Osteocyte (in vitro differentiated cells): ENCODE data around the gene MDN1. TPM values are rescaled to one million over a fixed set of nuclear protein-coding genes. Genes with fewer than 3 reads are reported as not detected.
A peak's percentile ranks its signal among the peaks of the same experiment; 100 is the strongest.

Experiments
- DNase-seq: peaks from one replicate; pipeline ENCODE4 v3.0.0; 2021; ENCODE audit warnings: mixed read lengths; ENCODE audit not compliant: unreplicated experiment; ENCODE audit errors: extremely low spot score
- H3K27ac Mint-ChIP-seq: one replicate; pipeline ENCODE4 v1.8.0; 2021; ENCODE audit warnings: mild to moderate bottlenecking, mixed read lengths; ENCODE audit not compliant: unreplicated experiment
- H3K27me3 Mint-ChIP-seq: one replicate; pipeline ENCODE4 v1.8.0; 2021; ENCODE audit warnings: mixed read lengths; ENCODE audit not compliant: unreplicated experiment
- H3K36me3 Mint-ChIP-seq: one replicate; pipeline ENCODE4 v1.8.0; 2021; ENCODE audit warnings: mixed read lengths; ENCODE audit not compliant: unreplicated experiment
- H3K4me1 Mint-ChIP-seq: one replicate; pipeline ENCODE4 v1.8.0; 2021; ENCODE audit warnings: mixed read lengths; ENCODE audit not compliant: unreplicated experiment
- H3K4me3 Mint-ChIP-seq: one replicate; pipeline ENCODE4 v1.8.0; 2021; ENCODE audit warnings: mild to moderate bottlenecking, moderate library complexity, mixed read lengths; ENCODE audit not compliant: unreplicated experiment
- H3K9me3 Mint-ChIP-seq: one replicate; pipeline ENCODE4 v1.8.0; 2021; ENCODE audit warnings: mixed read lengths; ENCODE audit not compliant: unreplicated experiment
- CTCF ChIP-seq: fragments of 200-600 bp; sonication (generic); IDR thresholded peaks from 2 replicates; pipeline ENCODE4 v1.5.0; 2021; ENCODE audit warnings: antibody characterized with exemption, mild to moderate bottlenecking, moderate library complexity
- total RNA-seq: library from RNA; stranded (reverse); gene quantifications from 2 replicates; pipeline ENCODE4 v1.2.1, GENCODE V29; 2021

Gene MDN1
- total RNA-seq, 1 donor from 2014 or later, result 30.8 TPM

GRCh38 chr6:89799096-89799495 is 20.5 kb downstream of the MDN1 start:
- Mint-ChIP-seq H3K36me3 (peaks cover 6% of the 10 kb centered on the region), H3K4me1 (no peaks in the 10 kb centered on the region), H3K27me3 (no peaks in the 10 kb centered on the region), H3K4me3 (no peak overlapping the region), H3K27ac (no peak overlapping the region), H3K9me3 (no peaks in the 10 kb centered on the region)
- no peak for TF ChIP-seq CTCF
- peak; percentile 62 for DNase-seq

GRCh38 chr6:89797317-89797716 is 22.3 kb downstream of the MDN1 start:
- no peak overlapping the region for H3K27ac Mint-ChIP-seq
- no peaks in the 10 kb centered on the region for H3K27me3 Mint-ChIP-seq
- peaks cover 17% of the 10 kb centered on the region for H3K36me3 Mint-ChIP-seq
- H3K9me3 Mint-ChIP-seq, result no peaks in the 10 kb centered on the region
- no peak overlapping the region for H3K4me3 Mint-ChIP-seq
- H3K4me1 Mint-ChIP-seq, result peaks cover 9% of the 10 kb centered on the region
- no peak for TF ChIP-seq CTCF
- DNase-seq, result peak; percentile 34

- Mint-ChIP-seq H3K27ac (no peak overlapping the region), H3K4me1 (peaks cover 9% of the 10 kb centered on the region), H3K4me3 (no peak overlapping the region), H3K27me3 (no peaks in the 10 kb centered on the region), H3K9me3 (no peaks in the 10 kb centered on the region), H3K36me3 (peaks cover 13% of the 10 kb centered on the region)
- TF ChIP-seq CTCF, result no peak
- DNase-seq, result no peak
Measured at GRCh38 chr6:89794324-89794723, 25.3 kb downstream of the MDN1 start.

GRCh38 chr6:89793586-89793985 is 26.0 kb downstream of the MDN1 start:
- Mint-ChIP-seq H3K36me3 (peaks cover 15% of the 10 kb centered on the region), H3K27ac (no peak overlapping the region), H3K27me3 (no peaks in the 10 kb centered on the region), H3K4me1 (peaks cover 9% of the 10 kb centered on the region), H3K9me3 (no peaks in the 10 kb centered on the region), H3K4me3 (no peak overlapping the region)
- no peak for DNase-seq
- TF ChIP-seq CTCF, result no peak

GRCh38 chr6:89792881-89793280 is 26.7 kb downstream of the MDN1 start:
- Mint-ChIP-seq H3K4me1 (peaks cover 9% of the 10 kb centered on the region), H3K27me3 (no peaks in the 10 kb centered on the region)

More at GRCh38 chr6:89792881-89793280, 26.7 kb downstream of the MDN1 start:
- H3K4me3 Mint-ChIP-seq, result no peak overlapping the region
- peaks cover 15% of the 10 kb centered on the region for H3K36me3 Mint-ChIP-seq
- peak; percentile 38 for DNase-seq
- peak; percentile 49 for TF ChIP-seq CTCF
- no peaks in the 10 kb centered on the region for H3K9me3 Mint-ChIP-seq
- H3K27ac Mint-ChIP-seq, result no peak overlapping the region
